Spleen (tissue), 11 donors: ENCODE results near the gene KCTD5. TPM values are rescaled to one million over a fixed set of nuclear protein-coding genes. Genes with fewer than 3 reads are reported as not detected.
A peak's percentile ranks its signal among the peaks of the same experiment; 100 is the strongest.

ENCODE experiments used
- DNase-seq: peaks from one replicate; pipeline ENCODE4 v3.0.0-alpha.2; 2020
- H3K27ac ChIP-seq, 8 donors: fragments of 200-600 bp; sonication (generic) in 7 of 8; 1 replicate in 4 of 8; 2 replicates in 4 of 8; pipeline versions ENCODE4 v1.5.0 to v1.8.0; 2016 to 2021; ENCODE audit warnings: inconsistent platforms in 4 of 8, mild to moderate bottlenecking in 4 of 8, moderate library complexity in 1 of 8
- H3K27me3 ChIP-seq, 7 donors: fragments of 200-600 bp; sonication (generic) in 6 of 7; replicated peaks in 1 of 7; 1 replicate in 4 of 7; 2 replicates in 3 of 7; pipeline versions ENCODE4 v1.5.0 to v1.8.0; 2016 to 2021; ENCODE audit warnings: inconsistent platforms in 3 of 7, mild to moderate bottlenecking in 1 of 7
- H3K36me3 ChIP-seq, 6 donors: fragments of 200-600 bp; sonication (generic) in 5 of 6; 1 replicate in 4 of 6; 2 replicates in 2 of 6; pipeline versions ENCODE4 v1.5.0 to v1.8.0; 2016 to 2021; ENCODE audit warnings: inconsistent platforms in 2 of 6
- H3K4me1 ChIP-seq, 6 donors: fragments of 200-600 bp; sonication (generic) in 5 of 6; 1 replicate in 3 of 6; 2 replicates in 3 of 6; pipeline versions ENCODE4 v1.5.0 to v1.8.0; 2016 to 2021; ENCODE audit warnings: inconsistent platforms in 3 of 6
- H3K4me3 ChIP-seq, 8 donors: fragments of 200-600 bp; sonication (generic) in 7 of 8; 1 replicate in 4 of 8; 2 replicates in 4 of 8; pipeline versions ENCODE4 v1.5.0 to v1.8.0; 2016 to 2021; ENCODE audit warnings: inconsistent platforms in 4 of 8, mild to moderate bottlenecking in 4 of 8, moderate library complexity in 2 of 8
- H3K9me3 ChIP-seq, 8 donors: fragments of 200-600 bp; sonication (generic) in 7 of 8; 1 replicate in 4 of 8; 2 replicates in 4 of 8; pipeline versions ENCODE4 v1.5.0 to v1.8.0; 2016 to 2021; ENCODE audit warnings: inconsistent platforms in 4 of 8
- POLR2A ChIP-seq, 3 donors: fragments of 450-650 bp; IDR thresholded peaks; one replicate each; pipeline ENCODE4 v1.5.1; 2017; ENCODE audit warnings: antibody characterized with exemption in 3 of 3, mild to moderate bottlenecking in 1 of 3
- POLR2AphosphoS5 ChIP-seq, 3 donors: sonication (generic); formaldehyde crosslinking; IDR thresholded peaks; one replicate each; pipeline ENCODE4 v1.5.1; 2017; ENCODE audit warnings: antibody characterized with exemption in 3 of 3
- WGBS, 5 donors: extraction: QIAGEN DNeasy Blood & Tissue Kit in 3 of 5; methylation state at CpG; one replicate each; pipeline versions ENCODE4 v1.1.5 to v1.1.7; 2013 to 2018; 5-methylcytosine and 5-hydroxymethylcytosine counted together
- intact Hi-C: fragments of 100-400 bp; cut with DNase I; formaldehyde crosslinking; loops from one replicate; pipeline ENCODE4 v1.15.0; 2023; ENCODE audit warnings: low total_unique reads
- polyA plus RNA-seq, 3 donors: library from polyadenylated mRNA; stranded (reverse); fragments of 200-250 nt; gene quantifications; one replicate each; pipeline ENCODE4 v1.2.1, GENCODE V29; 2013
- total RNA-seq, 7 donors: library from RNA; depleted of rRNA in 3 of 7; stranded (reverse); fragments of >200 nt in 3 of 7; fragmentation: NEBNext Ultra II Directional in 4 of 7; extraction: Animal tissue kit (Norgen Biotek cat#: 25700) in 4 of 7; gene quantifications; one replicate each; pipeline versions ENCODE4 v1.1.0 to v1.2.1, GENCODE V29; 2016 to 2021
- TF ChIP-seq, protein P1 (sequence below), 11 experiments: fragments of 200-600 bp in 7 of 11; fragments of 450-650 bp in 4 of 11; sonication (generic) in 4 of 11; IDR thresholded peaks in 8 of 11; conservative IDR thresholded peaks in 3 of 11; 1 replicate in 7 of 11; 2 replicates in 4 of 11; pipeline versions ENCODE4 v1.4.0 to v1.8.0; 2016 to 2021; ENCODE audit warnings: antibody characterized with exemption in 11 of 11, inconsistent platforms in 4 of 11, mild to moderate bottlenecking in 1 of 11
- donor health status: healthy with polysubstance abuse.
- donor health status: DM: no; HTN: no; CAD: no; lungs with moderate emphysema.
- donor health status: DM: no; HTN: no; CAD: no.
- donor health status: Bipolar disorder and iron deficiency.
- donor health status: healthy.
- donor health status: DM: no; HTN: no; CAD: no.
- donor health status: DM: yes; HTN: yes; CAD: no.

The KCTD5 gene
- total and polyA plus RNA-seq, 10 donors = 13.1 to 32.1 (median 26.5) TPM

DNA sequence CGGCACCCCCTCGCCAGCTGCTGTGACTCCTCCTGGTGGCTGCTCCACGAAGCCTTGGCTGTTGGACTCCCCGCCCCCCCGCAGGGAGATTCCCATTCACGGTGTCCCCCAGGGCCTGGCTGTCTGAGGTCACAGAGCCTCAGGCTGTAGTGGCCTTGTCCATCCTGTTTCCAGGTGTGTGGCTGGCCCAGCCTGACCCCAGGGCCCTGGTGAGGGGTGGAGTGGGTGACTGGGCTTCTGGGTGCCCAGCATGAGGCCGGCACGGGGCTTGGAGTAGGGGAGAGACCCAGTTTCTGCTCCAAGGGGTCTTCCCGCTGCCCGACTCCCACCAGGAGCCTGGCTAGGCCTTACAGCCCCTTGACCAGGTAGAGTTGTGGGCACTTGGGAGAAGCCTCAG, 27.3 kb downstream of the KCTD5 start:
- Histone ChIP-seq H3K36me3 (peaks cover 0 to 58% (median 45%) of the 10 kb centered on the region in 6 donors), H3K27me3 (peaks cover 0 to 7% (median 0%) of the 10 kb centered on the region in 7 donors), H3K9me3 (no peaks in the 10 kb centered on the region), H3K4me3 (no peak overlapping the region), H3K4me1 (no peaks in the 10 kb centered on the region), H3K27ac (no peak overlapping the region)
- intact Hi-C loops = no loop called here
- DNase-seq = peak; percentile 58
- peak in 1 of 3 donors; percentile 8 for TF ChIP-seq POLR2AphosphoS5 (IDR thresholded peaks at IDR 0.05)
- TF ChIP-seq POLR2A (IDR thresholded peaks at IDR 0.05) = no peak
- WGBS, 5 donors = 93 to 96% (median 94%) methylated on average over 7 to 10 of the region's 10 CpGs; no CpG with 5 or more reads in 1 of the 5 donors

DNA sequence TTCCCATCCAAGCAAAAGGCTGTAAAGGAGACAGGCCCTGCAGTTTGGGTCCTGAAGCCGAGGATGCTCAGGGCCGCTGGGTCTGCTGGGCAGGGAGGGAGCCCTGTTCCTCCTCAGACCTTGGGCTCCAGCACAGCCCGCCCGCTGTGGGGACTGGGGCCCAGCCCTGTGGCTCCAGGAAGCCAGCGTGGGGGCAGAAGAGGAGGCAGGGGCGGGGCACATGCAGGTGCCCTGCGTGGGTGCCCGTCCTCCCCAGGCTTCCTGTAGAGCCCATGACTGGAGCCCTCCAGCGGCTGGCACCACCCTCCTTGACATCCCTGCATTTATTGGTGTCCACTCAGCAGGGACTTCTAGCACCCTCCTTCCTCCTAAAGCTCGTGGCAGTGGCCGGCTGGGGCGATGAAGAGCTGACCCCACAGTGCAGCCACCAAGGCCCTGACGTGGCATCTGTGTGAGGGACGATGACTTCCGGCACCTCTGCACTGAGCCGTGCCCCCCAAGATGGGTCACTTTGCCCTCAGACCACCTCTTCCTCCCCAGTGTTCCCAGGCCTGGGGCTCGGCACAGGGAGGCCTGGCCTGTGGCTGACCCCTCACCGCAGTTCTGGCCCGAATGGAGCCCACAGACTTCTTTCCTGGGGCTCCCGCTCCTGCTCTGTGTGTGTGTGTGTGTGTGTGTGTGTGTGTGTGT, 27.8 kb downstream of the KCTD5 start:
- H3K9me3 ChIP-seq = no peaks in the 10 kb centered on the region
- TF ChIP-seq POLR2A (IDR thresholded peaks at IDR 0.05) = no peak
- TF ChIP-seq POLR2AphosphoS5 (IDR thresholded peaks at IDR 0.05) = no peak
- TF ChIP-seq, protein P1, sequence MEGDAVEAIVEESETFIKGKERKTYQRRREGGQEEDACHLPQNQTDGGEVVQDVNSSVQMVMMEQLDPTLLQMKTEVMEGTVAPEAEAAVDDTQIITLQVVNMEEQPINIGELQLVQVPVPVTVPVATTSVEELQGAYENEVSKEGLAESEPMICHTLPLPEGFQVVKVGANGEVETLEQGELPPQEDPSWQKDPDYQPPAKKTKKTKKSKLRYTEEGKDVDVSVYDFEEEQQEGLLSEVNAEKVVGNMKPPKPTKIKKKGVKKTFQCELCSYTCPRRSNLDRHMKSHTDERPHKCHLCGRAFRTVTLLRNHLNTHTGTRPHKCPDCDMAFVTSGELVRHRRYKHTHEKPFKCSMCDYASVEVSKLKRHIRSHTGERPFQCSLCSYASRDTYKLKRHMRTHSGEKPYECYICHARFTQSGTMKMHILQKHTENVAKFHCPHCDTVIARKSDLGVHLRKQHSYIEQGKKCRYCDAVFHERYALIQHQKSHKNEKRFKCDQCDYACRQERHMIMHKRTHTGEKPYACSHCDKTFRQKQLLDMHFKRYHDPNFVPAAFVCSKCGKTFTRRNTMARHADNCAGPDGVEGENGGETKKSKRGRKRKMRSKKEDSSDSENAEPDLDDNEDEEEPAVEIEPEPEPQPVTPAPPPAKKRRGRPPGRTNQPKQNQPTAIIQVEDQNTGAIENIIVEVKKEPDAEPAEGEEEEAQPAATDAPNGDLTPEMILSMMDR (IDR thresholded peaks at IDR 0.05 in 8 of 11, conservative IDR thresholded peaks at IDR 0.05 in 3 of 11) = no peak
- intact Hi-C loops = no loop called here
- H3K4me3 ChIP-seq = no peak overlapping the region
- H3K4me1 ChIP-seq = peaks cover 0 to 2% (median 1%) of the 10 kb centered on the region in 6 donors
- no peak overlapping the region for H3K27ac ChIP-seq
- peaks cover 0 to 13% (median 0%) of the 10 kb centered on the region in 7 donors for H3K27me3 ChIP-seq
- peak; percentile 74 for DNase-seq
- peaks cover 0 to 53% (median 39%) of the 10 kb centered on the region in 6 donors for H3K36me3 ChIP-seq
- 76 to 83% (median 81%) methylated on average over 10 to 20 of the region's 20 CpGs for WGBS, 5 donors

DNA sequence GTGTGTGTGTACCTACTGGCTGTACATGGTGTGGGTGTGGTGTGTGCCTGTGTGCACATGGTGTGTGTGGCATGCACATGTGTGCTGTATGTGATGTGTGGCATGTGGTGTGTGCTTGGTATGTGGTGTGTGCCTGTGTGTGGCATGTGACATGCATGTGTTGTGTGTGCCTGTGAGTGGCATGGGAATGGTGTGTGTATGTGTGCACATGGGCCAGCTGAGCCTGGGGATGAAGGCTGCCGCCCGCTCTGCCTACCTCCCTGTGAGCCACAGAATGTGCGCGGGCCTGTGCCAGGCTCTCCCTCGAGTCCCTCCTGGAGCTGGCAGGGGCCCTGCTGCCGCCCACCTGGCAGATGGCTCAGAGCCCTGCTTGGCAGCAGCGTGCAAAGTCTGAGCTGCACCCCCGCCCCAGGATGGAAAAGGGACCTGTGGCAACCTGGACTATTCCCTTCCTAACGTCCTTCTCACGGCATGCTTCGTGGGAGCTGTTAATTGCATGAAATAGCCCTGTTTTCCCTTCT, 28.4 kb downstream of the KCTD5 start:
- WGBS, 5 donors = 72 to 90% (median 82%) methylated on average over 7 to 11 of the region's 11 CpGs

DNA sequence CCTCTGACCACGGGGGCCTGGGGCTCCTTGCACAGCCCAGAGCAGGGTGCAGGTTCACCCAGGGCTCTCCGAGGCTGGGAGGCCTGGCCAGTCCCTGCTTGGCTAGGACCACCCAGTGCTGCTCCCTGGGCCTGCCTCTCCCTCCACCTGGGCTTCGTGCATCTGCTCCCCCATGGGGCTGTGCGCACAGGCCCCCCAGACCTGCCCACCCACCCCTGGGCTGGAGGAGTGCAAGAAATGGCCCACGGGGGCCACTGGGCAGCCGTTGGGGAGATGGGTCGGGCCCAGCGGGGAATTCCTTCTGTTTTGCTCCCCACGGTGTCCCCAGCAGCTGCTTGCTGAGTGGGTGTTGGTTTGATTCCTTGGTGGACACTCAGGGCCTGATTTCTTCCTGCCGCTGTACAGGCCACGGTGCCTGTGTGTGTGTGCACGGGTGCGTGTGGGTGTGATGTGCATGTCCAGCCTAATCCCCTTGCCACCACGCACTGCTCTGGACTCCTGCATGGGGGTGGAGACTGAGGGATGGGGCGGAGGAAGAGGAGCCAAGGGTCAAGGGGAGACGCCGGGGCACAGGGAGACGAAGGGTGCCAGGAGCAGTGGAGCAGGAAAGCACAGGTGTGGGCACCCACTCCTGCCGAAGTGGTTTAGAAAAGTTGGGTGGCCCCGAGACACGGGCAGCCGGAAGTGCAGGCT, 29.2 kb downstream of the KCTD5 start:
- Histone ChIP-seq H3K4me1 (peaks cover 0 to 13% (median 9%) of the 10 kb centered on the region in 6 donors), H3K9me3 (no peaks in the 10 kb centered on the region), H3K27ac (no peak overlapping the region), H3K4me3 (no peak overlapping the region), H3K36me3 (peaks cover 0 to 39% (median 28%) of the 10 kb centered on the region in 6 donors), H3K27me3 (peaks cover 0 to 23% (median 0%) of the 10 kb centered on the region in 7 donors)
- TF ChIP-seq, protein P1 (IDR thresholded peaks at IDR 0.05 in 8 of 11, conservative IDR thresholded peaks at IDR 0.05 in 3 of 11) = no peak
- peak in 1 of 3 donors; percentile 5 for TF ChIP-seq POLR2AphosphoS5 (IDR thresholded peaks at IDR 0.05)
- TF ChIP-seq POLR2A (IDR thresholded peaks at IDR 0.05) = no peak
- DNase-seq = peak; percentile 59
- WGBS, 5 donors = 63 to 78% (median 73%) methylated on average over 17 to 22 of the region's 22 CpGs
- intact Hi-C loops = no loop called here

More for the DNA sequence above, 28.4 kb downstream of the KCTD5 start:
- intact Hi-C loops = no loop called here
- H3K36me3 ChIP-seq = peaks cover 0 to 47% (median 33%) of the 10 kb centered on the region in 6 donors
- peak; percentile 63 for DNase-seq
- no peak overlapping the region for H3K27ac ChIP-seq
- H3K4me3 ChIP-seq = no peak overlapping the region
- H3K4me1 ChIP-seq = peaks cover 0 to 8% (median 7%) of the 10 kb centered on the region in 6 donors
- no peaks in the 10 kb centered on the region for H3K9me3 ChIP-seq
- peaks cover 0 to 19% (median 0%) of the 10 kb centered on the region in 7 donors for H3K27me3 ChIP-seq
- TF ChIP-seq, protein P1 (IDR thresholded peaks at IDR 0.05 in 8 of 11, conservative IDR thresholded peaks at IDR 0.05 in 3 of 11) = no peak
- TF ChIP-seq POLR2AphosphoS5 (IDR thresholded peaks at IDR 0.05) (peak in 2 of 3 donors; percentile 30 to 54), POLR2A (IDR thresholded peaks at IDR 0.05) (no peak)
